ENCODE measurements around the gene C2CD2. TPM values are rescaled to one million over a fixed set of nuclear protein-coding genes. Genes with fewer than 3 reads are reported as not detected.

Gene C2CD2
- total RNA-seq, 2 experiments from 2014 or later, result 8.2 to 8.8 TPM

GRCh38 chr21:41858466-41859296 is 95.1 kb downstream of the C2CD2 start:
- Histone ChIP-seq H3K27me3 (ENCODE audit: control insufficient read depth in 1 of 2, insufficient read depth in 2 of 2, low read length in 2 of 2) (no peaks in the 10 kb centered on the region), H3K36me3 (ENCODE audit: insufficient read depth, low read length) (peaks cover 51% of the 10 kb centered on the region), H3K4me3 (ENCODE audit: low read length) (no peak overlapping the region), H3K9me3 (ENCODE audit: control insufficient read depth in 1 of 2, insufficient read depth in 1 of 2, low read length in 2 of 2) (no peaks in the 10 kb centered on the region), H3K4me1 (ENCODE audit: insufficient read depth, low read length) (no peaks in the 10 kb centered on the region), H3K27ac (ENCODE audit: low read depth in 1 of 2, low read length in 2 of 2) (no peak overlapping the region)
- H3K27me3 Mint-ChIP-seq, result no peaks in the 10 kb centered on the region
- H3K4me1 Mint-ChIP-seq (ENCODE audit: low read depth), result peaks cover 6% of the 10 kb centered on the region
- ChIA-PET POLR2A (no interaction called here), CTCF (no interaction called here)
- H3K9me3 Mint-ChIP-seq, result no peaks in the 10 kb centered on the region
- H3K4me3 Mint-ChIP-seq, result no peak overlapping the region
- ATAC-seq (ENCODE audit: poor library complexity) (no peak), DNase-seq (no peak)
- intact Hi-C loops (cut with DNase I, micrococcal nuclease), result no loop called here
- H3K27ac Mint-ChIP-seq, result no peak overlapping the region
- H3K36me3 Mint-ChIP-seq (ENCODE audit: low read depth), result peaks cover 38% of the 10 kb centered on the region
- no peak for TF ChIP-seq CTCF (IDR thresholded peaks at IDR 0.05)

- CTCF ChIA-PET, result no interaction called here
- Histone ChIP-seq H3K9me3 (ENCODE audit: control insufficient read depth in 1 of 2, insufficient read depth in 1 of 2, low read length in 2 of 2) (no peaks in the 10 kb centered on the region), H3K4me3 (ENCODE audit: low read length) (no peak overlapping the region), H3K27me3 (ENCODE audit: control insufficient read depth in 1 of 2, insufficient read depth in 2 of 2, low read length in 2 of 2) (no peaks in the 10 kb centered on the region), H3K36me3 (ENCODE audit: insufficient read depth, low read length) (peaks cover 56% of the 10 kb centered on the region), H3K27ac (ENCODE audit: low read depth in 1 of 2, low read length in 2 of 2) (no peak overlapping the region), H3K4me1 (ENCODE audit: insufficient read depth, low read length) (no peaks in the 10 kb centered on the region)
- no peak overlapping the region for H3K27ac Mint-ChIP-seq
- ATAC-seq (ENCODE audit: poor library complexity) (no peak), DNase-seq (no peak)
- intact Hi-C loops (cut with DNase I, micrococcal nuclease), result no loop called here
- H3K9me3 Mint-ChIP-seq, result no peaks in the 10 kb centered on the region
- H3K4me1 Mint-ChIP-seq (ENCODE audit: low read depth), result no peaks in the 10 kb centered on the region
- no peak for TF ChIP-seq CTCF (IDR thresholded peaks at IDR 0.05)
- POLR2A ChIA-PET, result no interaction called here
- peaks cover 47% of the 10 kb centered on the region for H3K36me3 Mint-ChIP-seq (ENCODE audit: low read depth)
- H3K27me3 Mint-ChIP-seq, result no peaks in the 10 kb centered on the region
- no peak overlapping the region for H3K4me3 Mint-ChIP-seq
These were observed 96.0 kb downstream of the C2CD2 start for GRCh38 chr21:41857771-41858300.

GRCh38 chr21:41856572-41856971 is 97.2 kb downstream of the C2CD2 start:
- ChIA-PET CTCF (interaction anchor here (1.4 kb wide), 1 partner anchor 261 kb away, joined by 3 read pairs; no protein-coding TSS in a partner anchor), POLR2A (no interaction called here)
- H3K36me3 ChIP-seq (ENCODE audit: insufficient read depth, low read length), result peaks cover 56% of the 10 kb centered on the region
- Mint-ChIP-seq H3K27ac (no peak overlapping the region), H3K9me3 (no peaks in the 10 kb centered on the region), H3K4me1 (ENCODE audit: low read depth) (no peaks in the 10 kb centered on the region), H3K36me3 (ENCODE audit: low read depth) (peaks cover 57% of the 10 kb centered on the region), H3K27me3 (no peaks in the 10 kb centered on the region), H3K4me3 (no peak overlapping the region)
- intact Hi-C loops (cut with DNase I, micrococcal nuclease), result no loop called here
- no peaks in the 10 kb centered on the region for H3K27me3 ChIP-seq (ENCODE audit: control insufficient read depth in 1 of 2, insufficient read depth in 2 of 2, low read length in 2 of 2)
- H3K4me1 ChIP-seq (ENCODE audit: insufficient read depth, low read length), result no peaks in the 10 kb centered on the region
- no peak for TF ChIP-seq CTCF (IDR thresholded peaks at IDR 0.05)
- H3K27ac ChIP-seq (ENCODE audit: low read depth in 1 of 2, low read length in 2 of 2), result no peak overlapping the region
- no peak overlapping the region for H3K4me3 ChIP-seq (ENCODE audit: low read length)
- H3K9me3 ChIP-seq (ENCODE audit: control insufficient read depth in 1 of 2, insufficient read depth in 1 of 2, low read length in 2 of 2), result no peaks in the 10 kb centered on the region
- ATAC-seq (ENCODE audit: poor library complexity) (no peak), DNase-seq (no peak)
